ENCODE data around the gene IL25.
"Not testable (repeated sequence)": the region's sequence is repeated elsewhere in the genome, so short reads cannot be mapped to it uniquely, and the experiment has no call there.

Gene IL25

DNA sequence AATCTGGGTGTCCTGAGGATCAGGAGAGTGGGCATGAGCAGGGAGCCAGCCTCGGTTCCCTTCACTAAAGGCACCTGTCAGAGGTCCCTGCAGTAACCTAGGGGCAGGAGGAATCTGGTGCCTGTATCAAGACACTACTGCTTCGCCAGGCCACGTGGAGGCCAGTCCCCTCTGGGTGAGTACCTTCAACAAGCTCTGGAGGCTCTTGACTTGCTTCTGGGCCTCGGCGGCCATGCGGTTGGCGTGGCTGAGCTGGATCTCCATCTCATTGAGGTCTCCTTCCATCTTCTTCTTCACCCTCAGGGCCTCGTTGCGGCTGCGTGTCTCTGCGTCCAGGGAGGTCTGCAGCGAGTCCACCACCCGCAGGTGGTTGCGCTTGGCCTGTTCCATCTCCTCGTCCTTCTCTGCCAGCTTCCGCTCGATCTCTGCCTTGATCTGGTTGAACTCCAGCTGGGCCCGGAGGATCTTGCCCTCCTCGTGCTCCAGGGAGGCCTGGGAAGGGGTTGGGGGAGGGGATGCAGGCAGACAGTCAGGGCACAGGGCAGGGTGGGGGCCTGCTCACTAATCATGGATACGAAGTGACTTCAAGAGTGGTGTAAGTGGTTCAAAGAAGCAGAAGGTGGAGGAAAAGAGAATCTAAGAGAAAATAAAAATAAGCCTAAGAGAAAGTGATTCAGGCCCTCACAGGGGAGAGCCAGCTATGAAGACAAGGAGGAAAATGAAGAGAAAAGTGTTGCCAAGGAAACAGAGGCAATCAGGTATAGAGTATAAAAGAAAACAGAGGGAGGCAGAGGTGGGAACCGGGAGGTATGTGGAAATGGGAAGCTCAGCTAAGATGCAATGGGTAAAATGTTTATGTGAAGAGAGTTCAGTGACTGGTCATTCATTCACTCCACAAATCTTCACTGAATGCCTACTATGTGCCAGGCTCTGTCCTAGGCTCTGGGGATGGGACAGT, 43.5 kb downstream of the IL25 start:
- no peak overlapping the region for H3K4me3 ChIP-seq (ENCODE audit: low read length)
- TF ChIP-seq, protein P1, sequence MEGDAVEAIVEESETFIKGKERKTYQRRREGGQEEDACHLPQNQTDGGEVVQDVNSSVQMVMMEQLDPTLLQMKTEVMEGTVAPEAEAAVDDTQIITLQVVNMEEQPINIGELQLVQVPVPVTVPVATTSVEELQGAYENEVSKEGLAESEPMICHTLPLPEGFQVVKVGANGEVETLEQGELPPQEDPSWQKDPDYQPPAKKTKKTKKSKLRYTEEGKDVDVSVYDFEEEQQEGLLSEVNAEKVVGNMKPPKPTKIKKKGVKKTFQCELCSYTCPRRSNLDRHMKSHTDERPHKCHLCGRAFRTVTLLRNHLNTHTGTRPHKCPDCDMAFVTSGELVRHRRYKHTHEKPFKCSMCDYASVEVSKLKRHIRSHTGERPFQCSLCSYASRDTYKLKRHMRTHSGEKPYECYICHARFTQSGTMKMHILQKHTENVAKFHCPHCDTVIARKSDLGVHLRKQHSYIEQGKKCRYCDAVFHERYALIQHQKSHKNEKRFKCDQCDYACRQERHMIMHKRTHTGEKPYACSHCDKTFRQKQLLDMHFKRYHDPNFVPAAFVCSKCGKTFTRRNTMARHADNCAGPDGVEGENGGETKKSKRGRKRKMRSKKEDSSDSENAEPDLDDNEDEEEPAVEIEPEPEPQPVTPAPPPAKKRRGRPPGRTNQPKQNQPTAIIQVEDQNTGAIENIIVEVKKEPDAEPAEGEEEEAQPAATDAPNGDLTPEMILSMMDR (IDR thresholded peaks at IDR 0.05; ENCODE audit: insufficient read depth, low read depth, low read length, missing control alignments), result no peak
- no peak for DNase-seq (ENCODE audit: low read depth)

DNA sequence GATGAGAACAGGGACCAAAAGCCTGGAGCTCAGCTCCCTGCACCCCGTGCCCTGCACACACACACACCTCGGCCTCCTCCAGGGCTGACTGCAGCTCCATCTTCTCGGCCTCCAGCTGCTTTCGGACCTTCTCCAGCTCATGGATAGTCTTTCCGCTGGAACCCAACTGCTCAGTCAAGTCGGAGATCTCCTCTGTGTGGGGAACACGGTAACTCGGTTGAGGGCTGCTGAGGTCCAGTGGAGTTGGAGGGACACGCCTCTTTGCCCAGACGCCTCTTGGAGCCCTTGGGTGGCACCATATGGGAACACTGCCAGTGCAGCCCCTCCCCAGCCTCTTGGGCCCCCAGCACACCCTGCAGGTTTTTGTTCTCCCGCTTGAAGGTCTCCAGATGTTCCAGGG, 44.2 kb downstream of the IL25 start:
- no peak overlapping the region for H3K4me3 ChIP-seq (ENCODE audit: low read length)
- DNase-seq (ENCODE audit: low read depth), result no peak
- TF ChIP-seq, protein P1 (IDR thresholded peaks at IDR 0.05; ENCODE audit: insufficient read depth, low read depth, low read length, missing control alignments), result no peak

DNA sequence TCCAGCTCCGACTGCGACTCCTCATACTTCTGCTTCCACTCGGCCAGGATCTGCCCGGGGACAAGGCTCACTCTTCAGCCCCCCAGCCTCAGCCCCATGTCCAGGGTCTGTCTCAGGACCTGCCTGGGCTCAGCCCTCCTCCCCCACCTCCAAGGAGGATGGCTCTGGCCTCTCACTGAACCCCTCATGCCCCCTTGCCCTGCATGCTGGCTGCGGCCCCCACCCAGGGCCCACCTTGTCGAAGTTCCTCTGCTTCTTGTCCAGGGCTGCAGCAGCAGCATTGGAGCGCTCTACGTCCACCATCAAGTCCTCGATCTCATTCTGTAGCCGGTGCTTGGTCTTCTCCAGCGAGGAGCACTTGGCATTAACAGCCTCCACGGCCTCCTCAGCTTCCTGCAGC, 44.7 kb downstream of the IL25 start:
- DNase-seq (ENCODE audit: low read depth); H3K4me3 ChIP-seq (ENCODE audit: low read length): not testable (repeated sequence)

DNA sequence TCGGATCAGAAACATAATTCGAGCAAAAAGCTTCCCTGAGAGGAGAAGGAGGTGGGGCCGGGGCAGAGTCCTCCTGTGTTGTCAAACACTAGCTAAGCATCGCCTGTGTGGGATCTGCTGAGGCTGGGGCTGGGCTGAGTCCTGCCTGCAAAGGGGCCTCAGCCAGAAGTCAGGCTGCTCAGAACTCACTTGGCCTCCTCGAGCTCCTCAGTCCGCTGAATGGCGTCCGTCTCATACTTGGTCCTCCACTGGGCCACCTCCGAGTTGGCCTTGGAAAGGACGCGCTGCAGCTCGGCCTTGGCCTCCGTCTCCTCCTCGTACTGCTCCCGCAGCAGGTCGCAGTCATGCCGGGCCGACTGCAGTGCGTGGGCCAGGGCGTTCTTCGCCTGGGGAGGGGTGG, 45.4 kb downstream of the IL25 start:
- TF ChIP-seq, protein P1 (IDR thresholded peaks at IDR 0.05; ENCODE audit: insufficient read depth, low read depth, low read length, missing control alignments), result no peak

DNA sequence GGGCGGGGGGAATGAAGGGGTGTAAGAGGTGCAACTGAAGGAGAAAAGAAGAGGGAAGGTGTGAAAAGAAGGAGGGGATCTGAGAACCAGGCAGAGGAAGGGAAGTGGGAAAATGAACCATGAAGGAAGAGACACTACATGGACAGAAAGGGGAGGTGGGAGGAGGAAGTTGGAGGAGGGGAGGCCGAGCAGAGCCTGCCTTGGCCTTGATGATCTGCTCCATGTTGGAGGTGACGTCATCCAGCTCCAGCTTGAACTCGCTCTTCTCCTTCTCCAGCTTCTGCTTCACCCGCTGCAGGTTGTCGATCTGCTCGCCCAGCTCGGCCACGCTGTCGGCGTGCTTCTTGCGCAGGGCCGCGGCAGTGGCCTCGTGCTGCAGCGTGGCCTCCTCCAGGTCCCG, 47.0 kb downstream of the IL25 start:
- H3K4me3 ChIP-seq (ENCODE audit: low read length); DNase-seq (ENCODE audit: low read depth): not testable (repeated sequence)

More for the DNA sequence above, 45.4 kb downstream of the IL25 start:
- DNase-seq (ENCODE audit: low read depth), result no peak
- H3K4me3 ChIP-seq (ENCODE audit: low read length), result no peak overlapping the region

DNA sequence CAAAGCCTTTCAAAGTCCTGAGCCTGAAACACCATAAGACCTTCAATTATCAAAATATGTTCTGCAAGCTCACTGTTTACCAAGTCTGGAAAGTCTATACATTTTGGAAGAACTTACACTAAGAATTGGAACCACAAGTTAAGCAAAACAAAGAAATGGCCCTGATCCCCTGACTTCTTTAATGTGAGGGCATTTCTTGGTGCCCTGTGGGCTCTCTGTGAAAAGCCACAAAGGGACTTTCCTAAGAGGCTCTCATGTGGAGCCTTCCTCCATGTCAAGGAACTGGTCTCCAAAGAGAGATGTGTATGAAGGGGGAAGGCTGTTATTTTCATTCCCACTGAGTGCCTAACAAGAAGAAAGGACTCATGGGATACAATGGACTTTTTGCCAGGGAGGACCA, 49.0 kb downstream of the IL25 start:
- TF ChIP-seq, protein P1 (IDR thresholded peaks at IDR 0.05; ENCODE audit: insufficient read depth, low read depth, low read length, missing control alignments), result no peak
- H3K4me3 ChIP-seq (ENCODE audit: low read length), result no peak overlapping the region
- DNase-seq (ENCODE audit: low read depth), result no peak

DNA sequence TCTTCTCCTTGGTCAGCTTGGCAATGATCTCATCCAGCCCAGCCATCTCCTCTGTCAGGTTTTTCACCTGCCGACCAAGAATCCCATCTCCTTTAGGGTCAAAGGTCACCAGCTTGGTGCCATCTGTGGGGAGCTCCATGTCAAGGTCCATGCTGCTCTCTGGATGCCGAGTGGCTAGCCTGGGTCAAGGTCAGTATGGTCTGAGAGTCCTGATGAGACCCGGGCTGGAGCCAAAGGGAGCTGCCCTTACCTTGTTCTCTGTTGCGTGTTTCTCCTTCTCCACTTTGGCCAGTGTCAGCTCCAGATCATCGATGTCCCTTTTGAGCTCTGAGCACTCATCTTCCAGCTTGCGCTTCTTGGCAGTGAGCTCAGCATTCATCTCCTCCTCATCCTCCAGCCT, 51.0 kb downstream of the IL25 start:
- TF ChIP-seq, protein P1 (IDR thresholded peaks at IDR 0.05; ENCODE audit: insufficient read depth, low read depth, low read length, missing control alignments), result no peak

DNA sequence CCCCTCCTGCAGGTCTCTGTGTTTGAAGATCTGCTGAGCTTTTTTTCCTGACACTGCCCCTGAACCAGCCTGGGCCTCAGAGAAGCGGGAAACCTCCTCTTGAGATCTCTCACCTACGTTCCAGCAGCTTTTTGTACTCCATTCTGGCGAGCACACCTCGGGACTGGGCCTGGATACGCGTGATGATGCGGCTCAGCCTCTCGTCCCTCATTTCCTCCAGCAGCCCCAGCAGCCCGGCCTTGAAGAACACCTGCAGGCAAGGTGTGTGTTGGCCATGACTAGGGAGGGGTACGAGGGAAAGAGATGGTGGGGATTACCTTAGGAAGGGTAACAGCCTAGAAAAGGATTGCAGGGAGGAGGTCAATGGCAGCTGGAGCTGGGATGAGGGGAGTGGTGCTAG, 52.6 kb downstream of the IL25 start:
- no peak for DNase-seq (ENCODE audit: low read depth)
- TF ChIP-seq, protein P1 (IDR thresholded peaks at IDR 0.05; ENCODE audit: insufficient read depth, low read depth, low read length, missing control alignments), result no peak
- no peak overlapping the region for H3K4me3 ChIP-seq (ENCODE audit: low read length)

More for the DNA sequence above, 51.0 kb downstream of the IL25 start:
- no peak overlapping the region for H3K4me3 ChIP-seq (ENCODE audit: low read length)
- DNase-seq (ENCODE audit: low read depth), result no peak

DNA sequence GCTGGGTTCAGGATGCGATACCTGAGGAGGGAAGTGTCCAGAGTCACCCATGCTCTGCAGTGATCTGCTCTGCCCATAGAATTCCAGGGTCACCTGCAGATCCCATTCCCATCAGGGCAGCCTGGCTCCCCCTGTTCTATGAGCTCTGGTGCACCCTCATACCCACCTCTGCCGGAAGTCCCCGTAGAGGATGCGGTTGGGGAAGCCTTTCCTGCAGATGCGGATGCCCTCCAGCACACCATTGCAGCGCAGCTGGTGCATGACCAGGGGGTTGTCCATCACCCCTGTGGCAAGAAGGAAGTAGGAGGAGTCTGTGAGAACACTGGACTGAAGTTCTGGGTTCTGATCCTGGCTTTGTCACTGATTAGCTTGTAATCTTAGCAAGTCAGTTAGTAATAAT, 53.2 kb downstream of the IL25 start:
- not testable (repeated sequence) for DNase-seq (ENCODE audit: low read depth); H3K4me3 ChIP-seq (ENCODE audit: low read length)
